GM19240 (cell line): Measurements from ENCODE around the gene MCCC2.
"Not testable (repeated sequence)": the region's sequence is repeated elsewhere in the genome, so short reads cannot be mapped to it uniquely, and the experiment has no call there.

Experiments used
- DNase-seq: peaks from one replicate; pipeline ENCODE4 v3.0.0; 2011; ENCODE audit warnings: low spot score; ENCODE audit not compliant: insufficient read length

The MCCC2 gene

DNA sequence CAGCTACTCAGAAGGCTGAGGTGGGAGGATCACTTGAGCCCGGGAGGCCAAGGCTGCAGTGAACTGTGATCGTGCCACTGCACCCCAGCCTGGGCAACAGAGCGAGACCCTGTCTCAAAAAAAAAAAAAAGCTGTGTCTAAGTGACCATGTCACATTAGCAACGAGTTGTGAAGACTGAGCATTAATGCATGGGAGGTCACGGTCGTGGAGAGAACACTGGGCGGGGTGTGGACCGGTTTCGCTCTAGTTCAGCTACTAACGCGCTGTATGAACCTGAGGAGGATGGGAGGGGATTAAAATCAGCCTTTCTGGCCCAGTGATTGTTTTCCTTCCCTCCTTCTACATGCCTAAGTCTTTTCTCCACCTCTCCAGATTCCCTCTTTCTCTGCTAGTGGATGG, 75.2 kb downstream of the MCCC2 start:
- DNase-seq: no peak

DNA sequence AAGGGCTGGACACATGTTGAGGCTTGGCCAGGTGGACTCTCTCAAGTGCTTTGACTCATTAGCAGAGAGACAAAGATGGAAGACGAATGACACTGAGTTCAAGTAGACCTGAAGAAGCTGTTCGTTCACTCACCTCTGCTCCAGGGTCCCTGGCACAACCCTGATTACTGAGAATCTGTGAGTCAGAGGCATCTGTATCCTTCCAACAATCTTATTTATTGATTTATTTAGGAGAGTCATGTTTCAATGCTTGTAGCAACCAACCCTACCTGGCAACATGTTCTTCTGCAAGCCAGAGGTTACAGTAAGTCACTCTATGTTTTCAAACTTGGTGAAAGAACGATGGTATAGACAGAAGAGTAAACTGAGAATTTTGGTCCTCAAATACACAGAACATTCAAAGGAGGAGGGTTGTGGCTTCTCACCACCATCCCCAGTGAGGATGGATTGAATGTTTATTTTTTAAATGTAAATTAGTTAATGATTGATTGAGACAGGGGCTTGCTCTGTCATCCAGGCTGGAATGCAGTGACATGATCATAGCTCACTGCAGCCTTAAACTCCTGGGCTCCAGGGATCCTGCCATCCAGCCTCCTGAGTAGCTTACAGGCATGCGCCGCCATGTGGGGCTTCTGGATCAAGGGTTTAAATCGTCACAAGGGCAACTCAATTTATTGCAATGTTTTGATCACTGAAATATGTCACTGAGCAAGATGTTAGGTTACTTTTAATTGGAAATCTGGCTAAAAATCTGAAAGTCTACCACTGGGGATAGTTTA, 76.2 kb downstream of the MCCC2 start:
- no peak for DNase-seq

DNA sequence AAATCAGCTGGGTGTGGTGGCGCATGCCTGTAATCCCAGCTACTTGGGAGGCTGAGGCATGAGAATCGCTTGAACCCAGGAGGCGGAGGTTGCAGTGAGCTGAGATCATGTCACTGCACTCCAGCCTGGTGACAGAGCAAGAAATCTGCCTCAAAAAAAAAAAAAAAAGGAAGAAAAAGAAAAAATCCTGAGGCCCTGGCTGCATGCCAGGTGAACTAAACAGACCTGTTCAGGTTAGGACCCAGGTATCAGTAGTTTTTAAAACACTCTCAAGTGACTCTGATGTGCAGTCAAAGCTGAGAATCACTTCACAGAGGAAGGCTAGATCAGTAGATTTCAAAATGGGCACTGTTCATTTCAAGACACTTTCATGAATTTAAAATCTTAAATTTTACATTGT, 77.5 kb downstream of the MCCC2 start:
- not testable (repeated sequence) for DNase-seq

DNA sequence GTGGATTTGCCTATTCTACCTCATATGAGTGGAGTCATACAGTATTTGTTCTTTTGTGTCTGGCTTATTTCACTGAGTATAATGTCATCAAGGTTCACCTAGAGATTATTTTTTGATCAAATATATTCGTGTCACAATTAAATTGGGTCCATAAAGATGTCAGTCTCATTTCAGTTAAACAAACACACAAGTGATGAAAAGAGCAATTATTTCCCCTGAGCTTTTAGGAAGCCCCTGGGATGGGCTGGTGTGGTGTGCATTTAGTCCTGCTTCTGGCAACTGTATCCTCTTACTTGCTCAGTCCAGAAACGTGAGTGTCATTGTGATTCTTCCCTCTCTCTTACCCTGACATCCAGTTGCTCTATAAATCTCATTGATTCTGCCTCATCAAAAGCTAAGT, 79.2 kb downstream of the MCCC2 start:
- DNase-seq: no peak

- no peak for DNase-seq
These were observed 90.8 kb downstream of the MCCC2 start for GRCh38 chr5:71677977-71678376.

- no peak for DNase-seq
These were observed 92.6 kb downstream of the MCCC2 start for GRCh38 chr5:71679714-71680113.

GRCh38 chr5:71680510-71680909, 93.4 kb downstream of the MCCC2 start:
- no peak for DNase-seq

- no peak for DNase-seq
These were observed 94.2 kb downstream of the MCCC2 start for GRCh38 chr5:71681296-71681695.

- no peak for DNase-seq
These were observed 97.2 kb downstream of the MCCC2 start for GRCh38 chr5:71684309-71684708.

- DNase-seq: no peak
These were observed 106.8 kb downstream of the MCCC2 start for GRCh38 chr5:71693828-71694427.

DNA sequence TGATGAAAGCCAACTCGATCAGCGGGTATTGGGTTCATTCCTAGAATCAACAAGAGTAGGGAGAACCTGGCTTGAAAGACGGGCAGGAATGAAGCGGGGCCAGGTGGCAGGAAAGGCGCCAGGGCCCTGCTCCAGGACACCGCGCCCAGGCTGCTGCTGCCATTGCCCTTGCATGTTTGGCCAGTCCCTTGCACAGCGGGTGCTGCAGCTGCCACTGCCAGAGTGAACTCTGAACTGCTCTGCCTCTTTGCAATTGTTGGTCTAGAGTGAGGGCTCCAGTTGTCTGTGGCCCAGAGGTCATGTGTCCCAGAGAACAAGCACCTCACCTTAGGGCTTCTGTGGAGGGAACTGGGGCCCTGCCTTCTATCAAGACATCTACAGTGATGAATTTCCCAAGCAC, 107.9 kb downstream of the MCCC2 start:
- DNase-seq: no peak

DNA sequence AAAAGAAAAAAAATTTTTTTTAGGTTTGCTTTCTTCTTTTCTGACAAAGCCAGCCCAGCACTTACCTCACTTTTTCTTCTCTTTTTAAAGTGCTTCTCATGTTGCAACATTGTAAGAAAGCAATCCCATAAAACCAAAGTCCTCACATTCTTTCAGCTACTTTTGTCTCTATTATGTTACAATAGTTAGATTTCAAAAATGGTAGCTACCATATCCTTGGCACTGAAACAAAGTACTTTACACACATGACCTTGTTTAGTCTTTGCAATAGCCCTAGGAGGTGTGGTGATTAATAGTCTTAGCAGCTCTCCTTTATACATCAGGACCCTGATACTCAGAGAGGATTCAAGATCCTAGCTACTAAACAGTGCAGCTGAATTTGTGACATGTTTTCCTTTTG, 108.5 kb downstream of the MCCC2 start:
- DNase-seq: no peak

DNA sequence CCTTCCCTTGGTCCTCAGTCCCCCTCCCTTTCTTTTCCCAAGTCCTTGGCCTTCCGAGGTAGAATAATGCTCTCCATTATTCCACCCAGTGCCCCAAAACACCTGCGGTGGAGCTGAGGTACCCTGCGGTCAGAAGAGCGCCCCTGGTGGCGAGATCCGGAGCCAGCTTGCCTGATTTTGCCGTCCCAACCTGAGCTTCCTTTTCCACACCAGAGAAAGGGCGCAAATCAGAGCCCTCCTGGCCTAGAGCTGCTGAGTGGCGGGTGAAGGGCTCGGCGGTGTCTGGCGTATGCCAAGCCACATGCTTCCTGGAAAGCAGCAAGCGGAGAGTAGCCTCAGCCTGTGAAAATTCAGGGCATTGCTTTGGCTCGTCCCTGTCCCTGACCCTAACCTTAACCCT, 110.8 kb downstream of the MCCC2 start:
- no peak for DNase-seq

GRCh38 chr5:71699233-71699632, 112.1 kb downstream of the MCCC2 start:
- DNase-seq: no peak

GRCh38 chr5:71699751-71700150, 112.6 kb downstream of the MCCC2 start:
- DNase-seq: no peak

- no peak for DNase-seq
These were observed 113.7 kb downstream of the MCCC2 start for GRCh38 chr5:71700803-71701202.

DNA sequence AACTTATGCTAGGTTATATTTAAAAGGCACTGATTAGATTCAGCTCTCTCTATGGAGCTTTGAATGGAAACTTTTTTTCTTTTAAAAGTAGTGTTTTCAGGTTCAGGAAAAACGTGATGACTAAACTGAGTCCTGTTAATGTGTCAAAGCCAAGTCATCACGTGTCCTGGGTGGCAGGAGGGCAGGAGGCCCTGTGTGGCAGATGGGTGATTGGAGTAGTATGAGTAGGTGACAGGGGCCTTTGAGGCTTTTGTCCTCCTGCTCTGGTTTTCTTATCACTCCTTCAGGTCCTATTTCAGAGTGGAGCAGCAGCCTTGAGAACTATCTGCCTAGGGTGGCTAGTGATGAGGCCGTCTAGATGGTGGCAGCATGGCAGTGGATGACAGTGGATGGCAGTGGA, 114.3 kb downstream of the MCCC2 start:
- DNase-seq: no peak

GRCh38 chr5:71703941-71704340, 116.8 kb downstream of the MCCC2 start:
- no peak for DNase-seq

DNA sequence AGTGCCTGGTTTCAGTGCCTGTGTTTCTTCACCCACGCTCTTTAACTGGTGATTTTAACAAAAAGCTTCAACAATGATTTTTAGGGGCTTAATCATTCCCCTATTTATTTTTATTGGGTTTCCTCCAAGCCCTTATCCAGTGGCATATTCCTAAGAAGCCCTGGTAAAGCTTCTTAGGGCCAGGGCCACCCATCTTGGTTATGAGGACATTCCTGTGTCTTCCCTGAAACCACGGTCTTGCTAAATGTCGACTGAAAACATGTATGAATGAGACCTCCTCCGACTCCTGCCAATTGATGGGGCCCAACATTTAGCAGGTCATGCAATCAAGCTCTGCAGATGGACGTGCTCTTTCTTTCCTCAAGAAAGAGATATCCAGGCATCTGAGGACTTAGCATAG, 118.3 kb downstream of the MCCC2 start:
- DNase-seq: no peak

DNA sequence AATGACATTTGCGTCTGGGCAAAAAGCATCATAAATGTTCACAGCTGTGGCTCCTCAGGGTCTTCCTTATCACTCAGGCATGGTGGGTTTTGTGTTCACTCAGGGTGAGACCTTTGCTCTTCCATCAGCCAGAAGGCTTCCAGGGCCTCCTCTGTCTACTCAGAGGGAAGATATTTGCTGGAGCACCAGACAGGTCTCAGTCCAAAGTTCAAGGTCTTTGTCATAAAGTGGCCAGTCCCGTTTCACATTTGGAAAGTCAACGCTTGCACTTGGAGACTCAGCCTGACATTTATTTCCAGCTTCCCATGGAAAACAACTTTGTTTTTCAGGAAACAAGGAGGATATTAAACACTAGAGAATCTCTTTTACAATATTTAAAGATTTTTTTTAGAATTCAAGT, 119.8 kb downstream of the MCCC2 start:
- no peak for DNase-seq
